ENCODE data around the gene GOLGA6B.

Gene GOLGA6B

DNA sequence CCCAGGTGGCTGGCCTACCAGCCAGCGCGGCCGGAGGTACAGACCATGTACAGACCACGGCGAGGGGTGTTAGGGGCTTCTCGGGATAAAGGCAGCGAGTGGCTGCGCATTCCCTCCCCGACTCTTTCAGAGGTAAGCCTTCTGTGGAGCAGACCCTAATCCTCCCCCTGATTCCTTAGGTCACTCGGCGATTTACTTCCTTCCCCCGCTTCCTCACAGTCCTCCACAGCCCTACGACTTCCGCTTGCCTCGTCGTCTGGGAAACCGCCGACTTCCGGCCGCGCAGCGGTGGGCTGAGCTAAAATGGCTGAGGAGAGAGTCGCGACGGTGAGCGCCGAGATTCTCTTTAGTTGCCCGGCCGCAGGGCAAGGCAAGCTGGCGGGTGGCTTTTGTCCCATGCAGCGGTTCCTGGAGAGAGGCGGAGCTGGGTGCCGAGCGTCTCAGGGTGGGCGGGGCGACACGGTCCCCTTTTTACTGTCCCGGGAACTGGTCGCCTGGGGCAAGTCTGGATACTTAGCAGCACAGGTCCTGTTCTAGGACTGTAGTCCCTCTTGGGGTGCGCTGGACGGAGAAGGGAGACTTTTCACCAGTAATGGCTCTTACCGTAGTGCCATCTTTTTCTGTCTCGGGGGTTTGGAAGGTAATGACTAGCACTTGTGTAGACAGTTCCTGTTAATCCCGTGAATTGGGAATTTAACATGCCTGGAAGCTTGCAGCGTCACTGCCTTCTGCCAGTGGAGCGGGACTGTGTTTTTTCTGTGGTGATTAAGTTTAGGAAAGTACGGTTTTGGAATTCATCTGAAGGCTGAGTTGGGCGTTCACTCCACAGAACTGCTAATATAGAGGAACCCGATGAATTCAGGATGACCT is 31.7 kb downstream of the GOLGA6B start, which contains the start of the genes BBS4 and HIGD2B:
BBS4 (plus strand) TSS at position 283 of the 870 bp plus-strand sequence; CDS start at position 304, 21 bp downstream.
HIGD2B (minus strand) TSS at position 258 of the 870 bp plus-strand sequence. CDS start 9,808 bp downstream, outside the sequence.
- peak within 1 kb of the TSS; percentile 58 for H3K27ac ChIP-seq (ENCODE audit: low read length)
- H3K9ac ChIP-seq (ENCODE audit: low read length) = peak within 1 kb of the TSS; percentile 81
- H3K9me3 ChIP-seq (ENCODE audit: insufficient read depth, low read length) = no peaks in the 10 kb centered on the region
- H3K27me3 ChIP-seq (ENCODE audit: low read depth, low read length) = no peaks in the 10 kb centered on the region
- no peaks in the 10 kb centered on the region; the same call in 1 of the 2 replicates for H3K79me2 ChIP-seq (ENCODE audit: low read length)
- H3K4me2 ChIP-seq (ENCODE audit: low read length) = peak within 1 kb of the TSS; percentile 89
- TF ChIP-seq, protein P1, sequence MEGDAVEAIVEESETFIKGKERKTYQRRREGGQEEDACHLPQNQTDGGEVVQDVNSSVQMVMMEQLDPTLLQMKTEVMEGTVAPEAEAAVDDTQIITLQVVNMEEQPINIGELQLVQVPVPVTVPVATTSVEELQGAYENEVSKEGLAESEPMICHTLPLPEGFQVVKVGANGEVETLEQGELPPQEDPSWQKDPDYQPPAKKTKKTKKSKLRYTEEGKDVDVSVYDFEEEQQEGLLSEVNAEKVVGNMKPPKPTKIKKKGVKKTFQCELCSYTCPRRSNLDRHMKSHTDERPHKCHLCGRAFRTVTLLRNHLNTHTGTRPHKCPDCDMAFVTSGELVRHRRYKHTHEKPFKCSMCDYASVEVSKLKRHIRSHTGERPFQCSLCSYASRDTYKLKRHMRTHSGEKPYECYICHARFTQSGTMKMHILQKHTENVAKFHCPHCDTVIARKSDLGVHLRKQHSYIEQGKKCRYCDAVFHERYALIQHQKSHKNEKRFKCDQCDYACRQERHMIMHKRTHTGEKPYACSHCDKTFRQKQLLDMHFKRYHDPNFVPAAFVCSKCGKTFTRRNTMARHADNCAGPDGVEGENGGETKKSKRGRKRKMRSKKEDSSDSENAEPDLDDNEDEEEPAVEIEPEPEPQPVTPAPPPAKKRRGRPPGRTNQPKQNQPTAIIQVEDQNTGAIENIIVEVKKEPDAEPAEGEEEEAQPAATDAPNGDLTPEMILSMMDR (IDR thresholded peaks at IDR 0.05; ENCODE audit: low read depth, low read length) = no peak
- TF ChIP-seq EZH2phosphoT487 (IDR thresholded peaks at IDR 0.05; ENCODE audit: low read depth) = no peak
- no peaks in the 10 kb centered on the region for H3K36me3 ChIP-seq (replicated peaks; ENCODE audit: low read depth, low read length)
- H3K4me1 ChIP-seq (ENCODE audit: low read length) = peaks cover 9% of the 10 kb centered on the region
- H4K20me1 ChIP-seq (ENCODE audit: insufficient read depth, low read length) = no peaks in the 10 kb centered on the region
- H3K4me3 ChIP-seq (ENCODE audit: low read length) = peak within 1 kb of the TSS; percentile 90
- H2AFZ ChIP-seq (ENCODE audit: low read depth, low read length) = peak within 1 kb of the TSS; percentile 96

DNA sequence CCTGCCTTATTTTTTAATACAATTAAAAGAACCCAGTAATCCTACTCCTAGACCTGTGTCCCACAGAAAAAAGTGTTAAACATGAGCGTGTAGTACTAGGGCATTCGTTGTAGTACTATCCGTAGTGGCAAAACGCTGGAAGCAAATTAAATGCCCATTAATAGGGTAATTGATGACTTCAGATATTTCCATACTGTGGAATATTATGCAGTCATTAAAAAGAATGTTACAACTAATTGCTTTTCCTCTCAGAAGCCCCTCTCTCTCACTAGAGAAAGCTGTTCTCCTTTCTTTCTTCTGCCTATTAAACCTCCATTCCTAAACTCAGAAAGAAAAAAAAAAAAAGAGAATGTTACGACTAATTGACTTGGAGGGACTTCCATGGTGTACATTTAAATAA is 34.2 kb downstream of the GOLGA6B start:
- no peak overlapping the region for H2AFZ ChIP-seq (ENCODE audit: low read depth, low read length)
- peaks cover 9% of the 10 kb centered on the region for H3K4me1 ChIP-seq (ENCODE audit: low read length)
- H3K27ac ChIP-seq (ENCODE audit: low read length) = no peak overlapping the region
- H3K27me3 ChIP-seq (ENCODE audit: low read depth, low read length) = no peaks in the 10 kb centered on the region
- no peaks in the 10 kb centered on the region; the same call in 1 of the 2 replicates for H3K79me2 ChIP-seq (ENCODE audit: low read length)
- H3K9ac ChIP-seq (ENCODE audit: low read length) = no peak overlapping the region
- H3K4me2 ChIP-seq (ENCODE audit: low read length) = no peak overlapping the region
- H4K20me1 ChIP-seq (ENCODE audit: insufficient read depth, low read length) = no peaks in the 10 kb centered on the region
- H3K9me3 ChIP-seq (ENCODE audit: insufficient read depth, low read length) = no peaks in the 10 kb centered on the region
- H3K4me3 ChIP-seq (ENCODE audit: low read length) = no peak overlapping the region
- TF ChIP-seq EZH2phosphoT487 (IDR thresholded peaks at IDR 0.05; ENCODE audit: low read depth) = no peak
- TF ChIP-seq, protein P1 (IDR thresholded peaks at IDR 0.05; ENCODE audit: low read depth, low read length) = no peak
- H3K36me3 ChIP-seq (replicated peaks; ENCODE audit: low read depth, low read length) = no peaks in the 10 kb centered on the region

DNA sequence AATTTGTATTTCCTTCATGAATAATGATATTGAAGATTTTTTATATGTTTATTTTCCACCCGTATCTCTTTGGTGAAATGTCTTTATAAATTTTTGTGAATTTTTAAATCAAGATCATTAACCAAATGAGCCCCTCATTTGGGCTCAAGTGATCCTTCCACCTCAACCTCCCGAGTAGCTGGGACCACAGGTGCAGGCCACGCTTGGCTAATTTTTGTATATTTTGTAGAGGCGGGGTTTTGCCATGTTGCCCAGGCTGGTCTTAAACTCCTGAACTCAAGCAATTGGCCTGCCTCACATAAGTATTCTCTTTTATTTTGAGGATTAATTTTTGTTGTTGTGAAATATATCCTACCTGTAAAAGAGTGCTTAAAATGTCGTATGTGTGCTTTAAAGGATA is 36.4 kb downstream of the GOLGA6B start:
- no peak overlapping the region for H3K4me2 ChIP-seq (ENCODE audit: low read length)
- TF ChIP-seq, protein P1 (IDR thresholded peaks at IDR 0.05; ENCODE audit: low read depth, low read length) = no peak
- TF ChIP-seq EZH2phosphoT487 (IDR thresholded peaks at IDR 0.05; ENCODE audit: low read depth) = no peak

DNA sequence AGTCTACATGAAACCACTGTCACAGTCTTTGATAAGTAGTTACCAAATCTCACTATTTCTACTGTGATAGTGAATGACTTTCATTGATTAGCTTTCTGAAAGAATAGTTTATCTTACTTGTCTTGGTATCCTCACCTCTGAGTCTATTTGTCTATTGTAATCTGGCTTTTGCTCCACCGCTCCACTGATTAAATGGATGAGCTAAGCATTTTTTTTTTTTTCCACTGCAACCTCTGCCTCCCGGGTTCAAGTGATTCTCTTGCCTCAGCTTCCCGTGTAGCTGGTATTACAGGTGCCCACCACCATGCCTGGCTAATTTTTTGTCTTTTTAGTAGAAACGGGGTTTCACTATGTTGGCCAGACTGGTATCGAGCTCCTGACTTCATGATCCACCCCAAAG is 44.4 kb downstream of the GOLGA6B start:
- Histone ChIP-seq H3K4me3 (ENCODE audit: low read length) (no peak overlapping the region), H3K27ac (ENCODE audit: low read length) (no peak overlapping the region), H3K79me2 (ENCODE audit: low read length) (no peaks in the 10 kb centered on the region), H3K4me1 (ENCODE audit: low read length) (no peaks in the 10 kb centered on the region), H3K9me3 (ENCODE audit: insufficient read depth, low read length) (no peaks in the 10 kb centered on the region), H4K20me1 (ENCODE audit: insufficient read depth, low read length) (no peaks in the 10 kb centered on the region), H3K36me3 (replicated peaks; ENCODE audit: low read depth, low read length) (no peaks in the 10 kb centered on the region), H3K27me3 (ENCODE audit: low read depth, low read length) (no peaks in the 10 kb centered on the region), H3K4me2 (ENCODE audit: low read length) (no peak overlapping the region), H3K9ac (ENCODE audit: low read length) (no peak overlapping the region), H2AFZ (ENCODE audit: low read depth, low read length) (no peak overlapping the region)
- no peak for TF ChIP-seq EZH2phosphoT487 (IDR thresholded peaks at IDR 0.05; ENCODE audit: low read depth)
- TF ChIP-seq, protein P1 (IDR thresholded peaks at IDR 0.05; ENCODE audit: low read depth, low read length) = no peak

More for the DNA sequence above, 36.4 kb downstream of the GOLGA6B start:
- Histone ChIP-seq H3K4me3 (ENCODE audit: low read length) (no peak overlapping the region), H2AFZ (ENCODE audit: low read depth, low read length) (no peak overlapping the region), H3K9ac (ENCODE audit: low read length) (no peak overlapping the region), H3K27ac (ENCODE audit: low read length) (no peak overlapping the region), H3K9me3 (ENCODE audit: insufficient read depth, low read length) (no peaks in the 10 kb centered on the region), H3K36me3 (replicated peaks; ENCODE audit: low read depth, low read length) (no peaks in the 10 kb centered on the region), H3K79me2 (ENCODE audit: low read length) (no peaks in the 10 kb centered on the region; the same call in 1 of the 2 replicates), H3K4me1 (ENCODE audit: low read length) (peaks cover 3% of the 10 kb centered on the region; the same call in 1 of the 2 replicates), H3K27me3 (ENCODE audit: low read depth, low read length) (no peaks in the 10 kb centered on the region), H4K20me1 (ENCODE audit: insufficient read depth, low read length) (no peaks in the 10 kb centered on the region)

Data from OCI-LY3 (cell line).